Measurements from ENCODE around the gene NRDE2. TPM values are rescaled to one million over a fixed set of nuclear protein-coding genes. Genes with fewer than 3 reads are reported as not detected.

The NRDE2 gene
- total and polyA plus RNA-seq, 4 donors: 5.6 to 20.0 (median 13.7) TPM

DNA sequence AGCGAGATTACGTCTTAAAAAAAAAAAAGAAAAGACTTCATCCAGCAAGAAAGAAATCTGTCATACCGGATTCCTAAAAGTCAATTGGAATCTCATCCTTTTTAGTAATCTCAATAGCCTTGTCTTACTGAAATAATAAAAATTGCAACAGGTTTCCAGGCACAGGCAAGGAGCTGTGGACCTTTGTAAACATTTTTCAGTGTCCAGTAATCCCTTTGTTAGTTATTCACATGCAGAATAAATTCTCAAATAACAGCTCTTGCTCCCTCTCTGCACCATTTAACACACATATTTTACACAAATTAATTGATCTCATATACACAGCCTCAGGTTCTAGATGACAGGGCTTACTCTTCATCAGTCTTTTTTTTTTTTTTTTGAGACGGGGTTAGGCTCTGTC, 43.1 kb upstream of the NRDE2 start:
- WGBS: 93% methylated on average over 4 of the region's 4 CpGs
- TF ChIP-seq NR2F2 (IDR thresholded peaks at IDR 0.05) (no peak), YY1 (IDR thresholded peaks at IDR 0.05) (no peak), GABPA (IDR thresholded peaks at IDR 0.05 in 1 of 2, conservative IDR thresholded peaks at IDR 0.05 in 1 of 2) (no peak), RXRA (IDR thresholded peaks at IDR 0.05) (no peak), HNF4G (IDR thresholded peaks at IDR 0.05) (no peak), ATF3 (IDR thresholded peaks at IDR 0.05) (no peak), JUND (IDR thresholded peaks at IDR 0.05) (no peak)
- TF ChIP-seq, protein P1, sequence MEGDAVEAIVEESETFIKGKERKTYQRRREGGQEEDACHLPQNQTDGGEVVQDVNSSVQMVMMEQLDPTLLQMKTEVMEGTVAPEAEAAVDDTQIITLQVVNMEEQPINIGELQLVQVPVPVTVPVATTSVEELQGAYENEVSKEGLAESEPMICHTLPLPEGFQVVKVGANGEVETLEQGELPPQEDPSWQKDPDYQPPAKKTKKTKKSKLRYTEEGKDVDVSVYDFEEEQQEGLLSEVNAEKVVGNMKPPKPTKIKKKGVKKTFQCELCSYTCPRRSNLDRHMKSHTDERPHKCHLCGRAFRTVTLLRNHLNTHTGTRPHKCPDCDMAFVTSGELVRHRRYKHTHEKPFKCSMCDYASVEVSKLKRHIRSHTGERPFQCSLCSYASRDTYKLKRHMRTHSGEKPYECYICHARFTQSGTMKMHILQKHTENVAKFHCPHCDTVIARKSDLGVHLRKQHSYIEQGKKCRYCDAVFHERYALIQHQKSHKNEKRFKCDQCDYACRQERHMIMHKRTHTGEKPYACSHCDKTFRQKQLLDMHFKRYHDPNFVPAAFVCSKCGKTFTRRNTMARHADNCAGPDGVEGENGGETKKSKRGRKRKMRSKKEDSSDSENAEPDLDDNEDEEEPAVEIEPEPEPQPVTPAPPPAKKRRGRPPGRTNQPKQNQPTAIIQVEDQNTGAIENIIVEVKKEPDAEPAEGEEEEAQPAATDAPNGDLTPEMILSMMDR (IDR thresholded peaks at IDR 0.05; ENCODE audit: low read depth, low read length, missing input control): no peak
- Histone ChIP-seq H3K4me1 (ENCODE audit: control insufficient read depth in 4 of 4, insufficient read depth in 4 of 4, low read length in 3 of 4) (no peaks in the 10 kb centered on the region), H3K36me3 (ENCODE audit: control insufficient read depth in 4 of 4, insufficient read depth in 3 of 4, low read depth in 1 of 4, low read length in 3 of 4) (no peaks in the 10 kb centered on the region), H3K4me3 (ENCODE audit: low read depth in 1 of 3, low read length in 3 of 3) (no peak overlapping the region), H3K27me3 (ENCODE audit: control insufficient read depth in 4 of 4, insufficient read depth in 4 of 4, low read length in 3 of 4) (no peaks in the 10 kb centered on the region), H3K27ac (ENCODE audit: low read depth in 1 of 2, low read length in 2 of 2) (no peak overlapping the region), H3K9me3 (ENCODE audit: control insufficient read depth in 4 of 4, low read length in 3 of 4) (no peaks in the 10 kb centered on the region), H3K9ac (ENCODE audit: low read depth in 1 of 2, low read length in 2 of 2) (no peak overlapping the region)
- DNase-seq (ENCODE audit: low spot score): no peak

- no peak for DNase-seq (ENCODE audit: low spot score)
- Histone ChIP-seq H3K27ac (ENCODE audit: low read depth in 1 of 2, low read length in 2 of 2) (no peak overlapping the region), H3K9ac (ENCODE audit: low read depth in 1 of 2, low read length in 2 of 2) (no peak overlapping the region), H3K27me3 (ENCODE audit: control insufficient read depth in 4 of 4, insufficient read depth in 4 of 4, low read length in 3 of 4) (no peaks in the 10 kb centered on the region), H3K4me3 (ENCODE audit: low read depth in 1 of 3, low read length in 3 of 3) (no peak overlapping the region), H3K36me3 (ENCODE audit: control insufficient read depth in 4 of 4, insufficient read depth in 3 of 4, low read depth in 1 of 4, low read length in 3 of 4) (no peaks in the 10 kb centered on the region), H3K9me3 (ENCODE audit: control insufficient read depth in 4 of 4, low read length in 3 of 4) (no peaks in the 10 kb centered on the region), H3K4me1 (ENCODE audit: control insufficient read depth in 4 of 4, insufficient read depth in 4 of 4, low read length in 3 of 4) (no peaks in the 10 kb centered on the region)
- WGBS: 96% methylated on average over 6 of the region's 6 CpGs
- TF ChIP-seq REST (IDR thresholded peaks at IDR 0.05): no peak
- TF ChIP-seq, protein P2, sequence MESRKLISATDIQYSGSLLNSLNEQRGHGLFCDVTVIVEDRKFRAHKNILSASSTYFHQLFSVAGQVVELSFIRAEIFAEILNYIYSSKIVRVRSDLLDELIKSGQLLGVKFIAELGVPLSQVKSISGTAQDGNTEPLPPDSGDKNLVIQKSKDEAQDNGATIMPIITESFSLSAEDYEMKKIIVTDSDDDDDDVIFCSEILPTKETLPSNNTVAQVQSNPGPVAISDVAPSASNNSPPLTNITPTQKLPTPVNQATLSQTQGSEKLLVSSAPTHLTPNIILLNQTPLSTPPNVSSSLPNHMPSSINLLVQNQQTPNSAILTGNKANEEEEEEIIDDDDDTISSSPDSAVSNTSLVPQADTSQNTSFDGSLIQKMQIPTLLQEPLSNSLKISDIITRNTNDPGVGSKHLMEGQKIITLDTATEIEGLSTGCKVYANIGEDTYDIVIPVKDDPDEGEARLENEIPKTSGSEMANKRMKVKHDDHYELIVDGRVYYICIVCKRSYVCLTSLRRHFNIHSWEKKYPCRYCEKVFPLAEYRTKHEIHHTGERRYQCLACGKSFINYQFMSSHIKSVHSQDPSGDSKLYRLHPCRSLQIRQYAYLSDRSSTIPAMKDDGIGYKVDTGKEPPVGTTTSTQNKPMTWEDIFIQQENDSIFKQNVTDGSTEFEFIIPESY (IDR thresholded peaks at IDR 0.05): no peak
- no peak for TF ChIP-seq NR2F2 (IDR thresholded peaks at IDR 0.05)
- no peak for TF ChIP-seq SP1 (IDR thresholded peaks at IDR 0.05)
- no peak for TF ChIP-seq RXRA (IDR thresholded peaks at IDR 0.05)
- no peak for TF ChIP-seq YY1 (IDR thresholded peaks at IDR 0.05)
Observed at GRCh38 chr14:90373887-90374286, 42.1 kb upstream of the NRDE2 start.
